ENCODE measurements around the gene NRAS.

NRAS gene

DNA sequence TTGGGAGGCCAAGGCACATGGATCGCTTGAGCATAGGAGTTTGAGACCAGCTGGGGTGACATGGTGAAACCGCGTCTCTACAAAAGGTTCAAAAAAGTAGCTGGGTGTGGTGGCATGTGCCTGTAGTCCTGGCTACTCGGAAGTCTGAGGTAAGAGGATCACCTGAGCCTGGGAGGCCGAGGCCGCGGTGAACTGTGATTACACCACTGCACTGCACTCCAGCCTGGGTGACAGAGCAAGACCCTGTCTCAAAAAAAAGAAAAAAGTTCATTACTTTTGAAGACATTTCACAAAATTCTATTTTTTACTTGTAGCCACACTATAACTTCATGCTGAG lies 44.7 kb downstream of the NRAS start:
- no peak for DNase-seq

DNA sequence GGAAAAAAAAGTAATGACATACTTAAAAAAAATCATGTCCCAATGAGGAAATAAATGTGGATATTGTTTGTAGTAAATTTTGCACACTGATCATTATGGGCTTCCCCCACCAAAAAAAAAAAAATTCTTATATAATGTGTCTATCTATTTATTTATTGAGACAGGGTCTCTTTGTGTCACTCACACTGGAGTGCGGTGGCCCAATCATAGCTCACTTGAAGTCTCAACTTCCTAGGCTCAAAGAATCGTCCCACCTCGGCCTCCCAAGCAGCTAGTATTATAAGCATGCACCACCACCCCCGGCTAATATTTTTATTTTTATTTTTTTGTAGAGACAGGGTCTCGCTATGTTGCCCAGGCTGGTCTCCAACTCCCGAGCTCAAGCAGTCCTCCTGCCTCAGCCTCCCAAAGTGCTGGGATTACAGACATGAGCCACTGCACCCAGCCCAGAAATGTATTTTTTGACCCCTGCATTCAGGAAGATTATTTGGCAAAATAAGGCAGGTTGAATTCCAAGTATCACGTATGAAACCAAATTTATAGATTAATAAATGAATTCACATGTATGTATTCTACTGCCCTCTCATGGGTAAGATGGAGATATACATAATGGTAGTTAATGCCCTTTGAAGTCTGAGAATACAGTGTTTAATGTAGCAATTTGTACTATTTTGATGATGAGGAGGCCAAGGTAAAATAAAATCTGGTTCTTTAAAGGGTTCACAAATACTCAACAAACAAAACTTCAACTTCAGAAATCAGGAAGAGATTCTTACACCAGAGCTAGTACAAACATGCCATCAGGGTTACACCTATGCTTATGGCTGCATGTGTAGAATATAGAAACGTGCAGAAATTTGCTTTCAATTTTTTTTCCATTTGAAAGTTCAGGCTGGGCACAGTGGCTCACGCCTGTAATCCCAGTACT lies 45.3 kb downstream of the NRAS start:
- DNase-seq, result no peak

DNA sequence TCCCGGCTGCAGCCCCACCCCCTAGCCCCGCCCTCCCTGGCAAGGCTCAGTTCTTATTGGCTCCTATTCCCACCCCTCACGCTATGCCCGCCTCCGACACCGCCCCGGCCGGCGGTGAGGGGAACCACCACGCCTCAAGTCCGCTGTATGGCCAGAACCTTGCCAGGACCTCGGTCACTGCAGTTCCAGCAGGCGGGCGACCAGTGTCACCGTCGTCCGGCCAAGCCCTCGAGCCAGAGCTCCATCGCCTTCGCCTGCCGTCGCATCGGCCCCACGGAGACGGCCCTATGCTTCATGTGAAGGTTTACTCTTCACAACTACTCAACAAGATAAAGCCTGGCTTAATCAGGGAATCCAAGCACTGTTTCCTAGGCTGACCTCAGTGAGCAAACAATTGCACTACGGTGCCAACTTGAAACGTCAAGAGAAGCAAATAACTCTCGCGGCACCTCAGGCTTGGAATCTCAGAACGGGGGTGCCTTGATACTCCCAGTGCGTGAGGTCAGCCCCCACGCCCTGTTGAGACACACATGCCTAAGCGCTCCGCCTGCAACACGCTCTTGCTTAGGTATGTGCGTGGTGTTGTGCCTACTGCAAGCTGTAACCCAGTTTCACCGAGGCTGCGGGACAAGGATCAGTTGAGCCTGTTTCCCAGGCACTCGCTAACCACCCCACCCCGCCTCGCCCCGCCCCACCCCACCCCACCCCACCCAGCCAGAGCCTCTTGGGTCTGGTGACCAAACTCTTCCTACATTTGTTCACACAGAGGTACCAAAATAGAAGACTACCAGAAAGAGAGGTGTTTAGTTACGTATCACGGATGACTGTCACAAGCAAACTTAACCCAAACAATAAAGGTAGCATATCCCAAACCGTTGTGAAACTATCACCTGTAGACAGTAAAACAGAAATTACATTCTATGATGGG lies 46.2 kb downstream of the NRAS start:
- DNase-seq, result peak; percentile 72

DNA sequence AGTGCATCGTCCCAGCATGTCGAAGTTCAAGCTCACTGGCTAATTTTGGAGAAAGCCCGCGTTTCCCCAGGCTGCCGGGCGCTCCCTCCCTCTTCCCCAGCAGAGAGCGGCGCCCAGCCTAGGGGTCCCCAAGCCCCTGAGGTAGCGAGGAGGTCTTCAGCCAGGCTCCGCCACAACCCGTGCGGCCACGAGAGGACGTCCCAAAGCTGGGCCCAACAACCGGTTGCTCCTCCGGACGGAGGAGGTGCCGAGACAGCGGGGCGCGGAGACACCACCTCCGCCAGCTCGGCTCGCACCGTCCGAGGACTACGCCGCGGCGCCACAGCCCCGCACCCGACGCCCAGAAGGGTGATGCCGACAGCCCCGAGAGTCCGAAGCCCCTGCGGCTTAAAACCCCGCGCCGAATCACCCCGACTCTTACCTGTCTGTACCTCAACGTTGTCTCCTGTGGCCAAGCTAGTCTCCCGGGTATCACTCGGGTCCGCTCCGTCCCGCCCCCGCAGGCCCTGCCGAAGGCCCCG lies 46.9 kb downstream of the NRAS start, which contains the start of gene DENND2C:
DENND2C (minus strand) TSS at position 488 of the 521 bp plus-strand sequence. CDS start 44,065 bp downstream, outside the sequence.
- DNase-seq, result no peak

DNA sequence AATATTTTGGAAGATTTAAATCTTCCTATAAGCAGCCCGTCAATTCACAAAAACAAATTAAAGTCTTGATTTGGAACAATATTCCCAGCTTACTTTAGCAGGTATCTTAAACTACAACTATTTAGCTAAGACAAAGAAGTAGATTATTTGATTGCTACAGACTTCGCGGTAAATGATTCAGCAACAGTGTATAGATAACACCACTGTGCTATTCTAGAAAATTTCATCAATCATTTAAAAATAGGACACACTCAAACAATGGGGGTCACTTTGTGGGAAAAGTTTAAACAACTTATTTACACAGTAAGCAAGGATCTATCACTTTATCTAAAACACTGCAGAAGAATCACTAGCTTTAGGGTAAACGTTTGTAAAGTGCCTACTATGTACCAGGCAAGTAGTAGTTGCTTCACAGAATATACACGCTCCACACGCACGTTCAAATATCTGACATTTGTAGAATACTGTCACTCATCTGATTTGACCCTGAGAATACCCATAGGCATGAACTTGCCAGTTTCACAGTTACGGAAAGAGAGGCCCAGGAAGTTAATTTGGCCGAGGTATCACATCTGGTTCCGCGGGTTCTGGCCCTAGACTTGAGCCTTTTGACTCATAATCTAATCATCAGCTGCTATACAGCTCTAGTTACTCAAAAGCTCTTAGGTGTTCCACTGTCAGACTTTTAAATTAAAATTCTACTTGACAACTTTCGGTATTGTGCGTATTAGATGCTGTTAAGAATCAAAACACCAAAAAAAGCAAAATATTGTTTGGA lies 47.6 kb downstream of the NRAS start:
- DNase-seq, result no peak

DNA sequence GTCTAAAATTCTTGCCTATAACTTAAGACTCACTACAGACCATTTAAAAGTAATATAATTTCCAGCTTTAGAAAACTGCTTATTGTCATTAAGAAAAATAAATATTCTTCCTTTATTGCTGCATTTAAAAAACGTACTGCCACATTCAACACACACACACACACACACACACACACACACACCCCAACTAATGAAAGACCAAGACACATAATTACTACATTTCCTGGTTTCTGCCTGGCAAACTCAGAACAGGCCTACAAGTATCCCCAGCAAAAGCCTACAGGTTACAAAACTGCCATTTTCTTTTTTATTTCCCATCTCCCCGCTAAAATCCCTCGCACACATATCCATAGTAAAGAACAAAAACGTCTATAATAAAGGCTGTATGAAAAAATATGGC lies 48.2 kb downstream of the NRAS start:
- no peak for DNase-seq

DNA sequence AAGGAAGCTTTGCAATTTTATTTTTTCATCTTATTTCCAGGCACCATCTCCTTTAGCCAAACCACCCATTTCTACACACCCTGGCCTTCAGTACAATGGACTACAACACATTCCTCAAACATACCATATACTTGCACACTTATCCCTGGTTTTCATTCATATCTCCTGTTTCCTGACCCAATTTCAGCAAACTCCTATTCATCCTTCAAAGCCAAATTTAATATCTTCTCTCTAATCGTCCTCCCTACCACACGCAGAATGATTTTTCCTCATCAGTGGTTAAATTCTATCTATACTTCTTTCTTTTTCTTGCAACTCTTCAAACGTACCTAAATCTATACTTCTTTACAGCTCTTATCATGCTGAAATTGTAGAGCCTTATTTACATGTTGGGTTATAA lies 49.6 kb downstream of the NRAS start:
- DNase-seq, result no peak

DNA sequence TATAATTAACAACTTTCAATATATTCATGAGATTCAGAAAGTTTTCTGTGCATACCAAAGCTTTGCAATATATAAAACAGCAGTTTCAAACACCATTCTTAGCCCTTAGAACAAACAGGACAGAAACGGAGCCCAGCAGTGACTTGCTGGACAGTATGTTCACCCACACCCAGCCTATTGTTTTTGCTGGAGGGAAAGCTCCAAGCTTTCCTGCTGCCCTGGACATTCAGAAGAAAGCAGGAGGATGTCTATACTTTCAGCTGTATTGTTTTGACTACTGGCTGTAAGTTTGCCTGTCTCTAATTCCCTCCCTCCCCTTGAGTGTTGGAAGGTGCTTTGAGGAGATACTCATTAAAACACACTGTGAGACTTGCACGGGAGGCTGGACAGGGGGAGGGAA lies 56.3 kb downstream of the NRAS start:
- DNase-seq, result no peak
